SK-N-SH (cell line): Measurements from ENCODE around the gene SIRPB1. TPM values are rescaled to one million over a fixed set of nuclear protein-coding genes. Genes with fewer than 3 reads are reported as not detected.
A peak's percentile ranks its signal among the peaks of the same experiment; 100 is the strongest.

Experiments
- CTCF ChIA-PET: fragments of 300-600, 350-600 bp; formaldehyde crosslinking; extraction: SDS; loops from one replicate; lab custom pipeline; 2021; lab: Yijun Ruan, JAX
- POLR2A ChIA-PET: fragments of 350-600 bp; sonication (Branson Sonifier 250); formaldehyde crosslinking; extraction: SDS; loops from one replicate; lab custom pipeline; 2020; ENCODE audit warnings: antibody characterized with exemption, inconsistent platforms; lab: Yijun Ruan, JAX
- DNase-seq: peaks from one replicate; pipeline ENCODE4 v3.0.0; 2012
- H2AFZ ChIP-seq: fragments of 200-600 bp; sonication (generic); 2 replicates; pipeline ENCODE4 v1.8.1; 2016; ENCODE audit warnings: antibody characterized with exemption, mild to moderate bottlenecking, low read depth
- H3F3A ChIP-seq: fragments of 200-600 bp; sonication (generic); replicated peaks from 2 replicates; pipeline ENCODE3; 2016; ENCODE audit warnings: antibody characterized with exemption, mild to moderate bottlenecking; ENCODE audit not compliant: insufficient read depth
- H3K27ac ChIP-seq, 2 experiments: fragments of 200-500 bp in 1 of 2; fragments of 200-600 bp in 1 of 2; sonication (Bioruptor generic) in 1 of 2; sonication (generic), shearing (Covaris generic) in 1 of 2; 2 replicates each; pipeline versions ENCODE4 v1.5.1 to v1.6.1; 2014 to 2016; ENCODE audit warnings: low read depth in 2 of 2, inconsistent platforms in 1 of 2, low read length in 1 of 2, mild to moderate bottlenecking in 1 of 2, mixed read lengths in 1 of 2
- H3K27me3 ChIP-seq: fragments of 200-600 bp; sonication (generic), shearing (Covaris generic); 2 replicates; pipeline ENCODE4 v1.6.1; 2016; ENCODE audit warnings: mixed run types; ENCODE audit not compliant: insufficient read depth
- H3K36me3 ChIP-seq, 2 experiments: fragments of 200-500 bp in 1 of 2; fragments of 200-600 bp in 1 of 2; sonication (Bioruptor generic) in 1 of 2; sonication (generic) in 1 of 2; replicated peaks in 1 of 2; 2 replicates each; pipeline versions ENCODE3 to v1.5.1; 2014 to 2016; ENCODE audit warnings: low read length in 1 of 2, mild to moderate bottlenecking in 1 of 2; ENCODE audit not compliant: insufficient read depth in 2 of 2, control insufficient read depth in 1 of 2
- H3K4me1 ChIP-seq, 2 experiments: fragments of 200-500 bp in 1 of 2; fragments of 200-600 bp in 1 of 2; sonication (Bioruptor generic) in 1 of 2; sonication (generic), shearing (Covaris generic) in 1 of 2; 2 replicates each; pipeline versions ENCODE4 v1.5.1 to v1.6.1; 2014 to 2016; ENCODE audit warnings: low read depth in 1 of 2, low read length in 1 of 2, mixed run types in 1 of 2; ENCODE audit not compliant: insufficient read depth in 2 of 2, control insufficient read depth in 1 of 2
- H3K4me2 ChIP-seq: fragments of 200-600 bp; sonication (generic), shearing (Covaris generic); 2 replicates; pipeline ENCODE4 v1.6.1; 2017; ENCODE audit warnings: mixed run types
- H3K4me3 ChIP-seq, 2 experiments: fragments of 200-500 bp in 1 of 2; fragments of 200-600 bp in 1 of 2; sonication (Bioruptor generic) in 1 of 2; sonication (generic), shearing (Covaris generic) in 1 of 2; 2 replicates each; pipeline versions ENCODE4 v1.5.1 to v1.8.1; 2014 to 2016; ENCODE audit warnings: low read depth in 2 of 2, inconsistent platforms in 1 of 2, low read length in 1 of 2, mild to moderate bottlenecking in 1 of 2, mixed read lengths in 1 of 2, moderate library complexity in 1 of 2
- H3K79me2 ChIP-seq: fragments of 200-600 bp; sonication (generic); 2 replicates; pipeline ENCODE4 v1.8.1; 2017; ENCODE audit warnings: mild to moderate bottlenecking; ENCODE audit not compliant: insufficient read depth
- H3K9ac ChIP-seq: fragments of 200-600 bp; sonication (generic); 2 replicates; pipeline ENCODE4 v1.6.1; 2017; ENCODE audit warnings: mixed run types
- H3K9me2 ChIP-seq: fragments of 200-600 bp; sonication (generic); 2 replicates; pipeline ENCODE4 v1.6.1; 2017; ENCODE audit warnings: mixed run types
- H3K9me3 ChIP-seq: fragments of 200-600 bp; sonication (generic); 2 replicates; pipeline ENCODE4 v1.6.1; 2017; ENCODE audit warnings: mixed run types, mild to moderate bottlenecking, moderate library complexity
- H4K20me1 ChIP-seq: fragments of 200-600 bp; sonication (generic); 2 replicates; pipeline ENCODE4 v1.6.1; 2017; ENCODE audit warnings: mild to moderate bottlenecking, mixed run types; ENCODE audit not compliant: insufficient read depth
- CHD2 ChIP-seq: fragments of 150-350 bp; IDR thresholded peaks from 2 replicates; pipeline ENCODE4 v1.6.1; 2018; ENCODE audit warnings: low read length; ENCODE audit not compliant: partially characterized antibody
- ELF1 ChIP-seq: IDR thresholded peaks from 2 replicates; pipeline ENCODE4 v1.4.0; 2012
- EZH2phosphoT487 ChIP-seq: fragments of 200-600 bp; sonication (generic); IDR thresholded peaks from 2 replicates; pipeline ENCODE4 v1.6.1; 2017; ENCODE audit warnings: low read depth, mixed run types, mild to moderate bottlenecking, antibody characterized with exemption, moderate library complexity, borderline replicate concordance
- FOXM1 ChIP-seq: IDR thresholded peaks from 2 replicates; pipeline ENCODE4 v1.4.0; 2012; ENCODE audit warnings: low read depth, mild to moderate bottlenecking
- MEF2A ChIP-seq: IDR thresholded peaks from 2 replicates; pipeline ENCODE4 v1.4.0; 2012; ENCODE audit warnings: low read depth, borderline replicate concordance
- MXI1 ChIP-seq: IDR thresholded peaks from 2 replicates; pipeline ENCODE4 v1.6.1; 2012; ENCODE audit warnings: mild to moderate bottlenecking, low read depth, low read length, improper control_type of control experiment
- NFIC ChIP-seq: IDR thresholded peaks from 2 replicates; pipeline ENCODE4 v1.4.0; 2012; ENCODE audit warnings: borderline replicate concordance
- POLR2AphosphoS5 ChIP-seq: IDR thresholded peaks from 2 replicates; pipeline ENCODE4 v1.6.1; 2012; ENCODE audit warnings: low read depth, low read length
- RAD21 ChIP-seq: IDR thresholded peaks from 2 replicates; pipeline ENCODE4 v1.6.1; 2012; ENCODE audit warnings: mild to moderate bottlenecking, low read length
- TAF1 ChIP-seq: IDR thresholded peaks from 2 replicates; pipeline ENCODE4 v1.6.1; 2012; ENCODE audit warnings: low read depth, mild to moderate bottlenecking, low read length, moderate library complexity, borderline replicate concordance
- TEAD4 ChIP-seq: IDR thresholded peaks from 2 replicates; pipeline ENCODE4 v1.4.0; 2012; ENCODE audit warnings: mild to moderate bottlenecking, borderline replicate concordance; ENCODE audit not compliant: insufficient read depth
- YY1 ChIP-seq: IDR thresholded peaks from 2 replicates; pipeline ENCODE4 v1.4.0; 2012; ENCODE audit warnings: low read depth, mild to moderate bottlenecking
- WGBS: methylation state at CpG from one replicate; pipeline ENCODE4 v1.1.6; 2017; ENCODE audit warnings: low lambda C conversion rate; 5-methylcytosine and 5-hydroxymethylcytosine counted together
- polyA plus RNA-seq, 3 experiments: library from polyadenylated mRNA; depleted of rRNA; stranded (reverse); fragments of >200 nt; gene quantifications; 2 replicates each; pipeline ENCODE4 v1.2.3, GENCODE V29; 2012
- TF ChIP-seq, protein P1 (sequence below): fragments of 200-600 bp; sonication (generic); IDR thresholded peaks from 2 replicates; pipeline ENCODE4 v1.6.1; 2017; ENCODE audit warnings: antibody characterized with exemption, mild to moderate bottlenecking, moderate library complexity
- TF ChIP-seq, protein P2 (sequence below): IDR thresholded peaks from 2 replicates; pipeline ENCODE4 v1.4.0; 2012; ENCODE audit warnings: low read depth
- TF ChIP-seq, protein P3 (sequence below): IDR thresholded peaks from 2 replicates; pipeline ENCODE4 v1.6.1; 2012; ENCODE audit warnings: mild to moderate bottlenecking, low read depth, low read length, moderate library complexity

The SIRPB1 gene
- polyA plus RNA-seq, 1 of the 3 experiments (the other 2 are of a cell fraction) = 0.53 TPM

DNA sequence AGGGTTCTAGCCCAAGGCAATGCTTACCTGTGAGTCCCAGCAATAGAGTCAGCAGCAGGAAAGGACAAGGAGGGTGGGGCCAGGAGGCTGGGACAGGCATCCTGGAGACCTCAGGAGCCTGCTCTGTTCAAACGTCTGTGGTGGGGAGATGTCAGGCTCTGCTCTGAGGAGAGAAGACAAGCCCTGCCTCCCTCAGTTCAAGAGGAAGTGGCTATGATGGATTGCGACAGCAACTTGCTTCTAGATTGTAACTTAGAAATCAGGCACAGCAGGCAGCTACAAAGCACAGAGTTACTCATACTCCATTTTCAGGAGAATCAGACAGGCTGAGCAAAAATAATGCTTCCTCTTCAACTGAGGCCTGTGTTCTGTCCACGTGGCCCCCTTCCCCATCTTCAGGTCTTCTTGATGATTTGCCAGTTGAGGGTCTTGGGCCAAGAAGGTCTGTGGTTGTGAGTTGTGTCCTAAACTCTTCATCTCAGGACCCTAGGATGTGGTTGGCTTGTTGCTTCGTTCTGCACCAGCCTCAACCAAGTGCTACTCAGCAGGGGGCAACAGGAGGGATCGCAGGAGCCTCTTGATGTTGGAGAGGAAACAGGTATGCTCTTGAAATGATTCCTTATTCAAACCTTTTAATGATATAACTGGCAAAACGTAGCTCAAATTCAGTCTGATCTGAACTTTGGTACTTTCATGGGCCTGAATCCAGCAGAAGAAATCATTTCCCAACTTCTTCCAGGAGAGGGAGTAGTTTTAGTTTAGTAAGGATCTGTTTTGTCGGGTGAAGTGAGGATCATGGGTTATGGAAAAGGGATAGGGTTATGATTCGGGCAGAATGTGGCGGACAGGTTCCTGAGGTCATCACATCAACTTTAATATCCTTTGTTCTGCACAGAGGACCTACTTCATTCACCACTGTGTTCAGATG, 31.0 kb downstream of the SIRPB1 start:
- H3F3A ChIP-seq = no peaks in the 10 kb centered on the region
- POLR2A ChIA-PET = no interaction called here
- no peak overlapping the region for H2AFZ ChIP-seq
- no peaks in the 10 kb centered on the region for H3K4me1 ChIP-seq
- H3K4me2 ChIP-seq = no peak overlapping the region
- no peaks in the 10 kb centered on the region for H3K9me2 ChIP-seq
- H3K79me2 ChIP-seq = no peaks in the 10 kb centered on the region
- TF ChIP-seq TAF1 = no peak
- TF ChIP-seq, protein P1, sequence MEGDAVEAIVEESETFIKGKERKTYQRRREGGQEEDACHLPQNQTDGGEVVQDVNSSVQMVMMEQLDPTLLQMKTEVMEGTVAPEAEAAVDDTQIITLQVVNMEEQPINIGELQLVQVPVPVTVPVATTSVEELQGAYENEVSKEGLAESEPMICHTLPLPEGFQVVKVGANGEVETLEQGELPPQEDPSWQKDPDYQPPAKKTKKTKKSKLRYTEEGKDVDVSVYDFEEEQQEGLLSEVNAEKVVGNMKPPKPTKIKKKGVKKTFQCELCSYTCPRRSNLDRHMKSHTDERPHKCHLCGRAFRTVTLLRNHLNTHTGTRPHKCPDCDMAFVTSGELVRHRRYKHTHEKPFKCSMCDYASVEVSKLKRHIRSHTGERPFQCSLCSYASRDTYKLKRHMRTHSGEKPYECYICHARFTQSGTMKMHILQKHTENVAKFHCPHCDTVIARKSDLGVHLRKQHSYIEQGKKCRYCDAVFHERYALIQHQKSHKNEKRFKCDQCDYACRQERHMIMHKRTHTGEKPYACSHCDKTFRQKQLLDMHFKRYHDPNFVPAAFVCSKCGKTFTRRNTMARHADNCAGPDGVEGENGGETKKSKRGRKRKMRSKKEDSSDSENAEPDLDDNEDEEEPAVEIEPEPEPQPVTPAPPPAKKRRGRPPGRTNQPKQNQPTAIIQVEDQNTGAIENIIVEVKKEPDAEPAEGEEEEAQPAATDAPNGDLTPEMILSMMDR = peak; percentile 36
- no peaks in the 10 kb centered on the region for H4K20me1 ChIP-seq
- 34% methylated on average over 6 of the region's 9 CpGs for WGBS
- no peak overlapping the region for H3K4me3 ChIP-seq
- H3K9ac ChIP-seq = no peak overlapping the region
- no peaks in the 10 kb centered on the region for H3K27me3 ChIP-seq
- peak; percentile 4 for DNase-seq
- CTCF ChIA-PET = interaction anchor here (1.0 to 1.7 kb wide), 2 partner anchors 10 to 188 kb away, joined by 3 to 4 read pairs; no protein-coding TSS in a partner anchor
- H3K36me3 ChIP-seq = no peaks in the 10 kb centered on the region
- H3K27ac ChIP-seq = no peak overlapping the region
- no peaks in the 10 kb centered on the region for H3K9me3 ChIP-seq

DNA sequence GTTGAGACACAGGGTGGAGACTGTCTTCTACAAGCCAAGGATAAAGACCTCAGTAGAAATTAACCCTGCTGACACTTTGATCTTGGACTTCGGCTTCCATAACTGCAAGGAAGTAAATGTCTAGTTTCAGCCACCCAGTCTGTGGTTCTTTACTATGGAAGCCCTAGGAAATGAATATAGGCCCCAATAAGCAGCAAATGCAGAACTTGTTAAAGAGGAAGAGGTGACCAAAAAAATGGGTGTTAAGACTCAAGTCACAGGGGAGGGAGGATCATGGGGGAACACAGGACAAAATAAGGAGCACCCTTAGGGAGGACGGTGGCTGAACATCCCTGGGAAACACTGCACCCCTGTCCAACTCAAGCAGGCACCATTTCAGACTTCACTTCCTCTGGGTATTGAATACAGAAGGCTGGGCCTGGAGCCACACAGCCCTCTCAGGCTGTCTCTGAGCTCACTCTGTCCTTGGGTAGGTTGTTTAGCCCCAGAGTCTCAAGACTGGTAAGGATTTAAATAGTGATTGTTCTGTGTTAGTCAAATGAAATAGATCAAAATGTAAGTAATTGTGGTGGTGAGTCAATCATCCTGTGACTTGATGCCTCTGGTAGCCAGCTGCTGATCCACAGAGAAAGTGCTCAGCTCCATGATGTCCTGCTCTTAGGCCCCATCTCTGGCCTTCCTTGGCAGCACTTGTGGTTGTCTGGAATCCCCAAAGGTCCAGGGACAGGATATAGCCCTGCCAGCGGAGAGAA, 31.9 kb downstream of the SIRPB1 start:
- ChIA-PET CTCF (no interaction called here), POLR2A (no interaction called here)
- no peak overlapping the region for H3K9ac ChIP-seq
- H3K36me3 ChIP-seq = no peaks in the 10 kb centered on the region
- no peaks in the 10 kb centered on the region for H4K20me1 ChIP-seq
- 30% methylated on average over 2 of the region's 3 CpGs for WGBS
- H3K27me3 ChIP-seq = no peaks in the 10 kb centered on the region
- TF ChIP-seq, protein P2, sequence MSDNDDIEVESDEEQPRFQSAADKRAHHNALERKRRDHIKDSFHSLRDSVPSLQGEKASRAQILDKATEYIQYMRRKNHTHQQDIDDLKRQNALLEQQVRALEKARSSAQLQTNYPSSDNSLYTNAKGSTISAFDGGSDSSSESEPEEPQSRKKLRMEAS = no peak
- no peak for TF ChIP-seq MXI1
- TF ChIP-seq, protein P3, sequence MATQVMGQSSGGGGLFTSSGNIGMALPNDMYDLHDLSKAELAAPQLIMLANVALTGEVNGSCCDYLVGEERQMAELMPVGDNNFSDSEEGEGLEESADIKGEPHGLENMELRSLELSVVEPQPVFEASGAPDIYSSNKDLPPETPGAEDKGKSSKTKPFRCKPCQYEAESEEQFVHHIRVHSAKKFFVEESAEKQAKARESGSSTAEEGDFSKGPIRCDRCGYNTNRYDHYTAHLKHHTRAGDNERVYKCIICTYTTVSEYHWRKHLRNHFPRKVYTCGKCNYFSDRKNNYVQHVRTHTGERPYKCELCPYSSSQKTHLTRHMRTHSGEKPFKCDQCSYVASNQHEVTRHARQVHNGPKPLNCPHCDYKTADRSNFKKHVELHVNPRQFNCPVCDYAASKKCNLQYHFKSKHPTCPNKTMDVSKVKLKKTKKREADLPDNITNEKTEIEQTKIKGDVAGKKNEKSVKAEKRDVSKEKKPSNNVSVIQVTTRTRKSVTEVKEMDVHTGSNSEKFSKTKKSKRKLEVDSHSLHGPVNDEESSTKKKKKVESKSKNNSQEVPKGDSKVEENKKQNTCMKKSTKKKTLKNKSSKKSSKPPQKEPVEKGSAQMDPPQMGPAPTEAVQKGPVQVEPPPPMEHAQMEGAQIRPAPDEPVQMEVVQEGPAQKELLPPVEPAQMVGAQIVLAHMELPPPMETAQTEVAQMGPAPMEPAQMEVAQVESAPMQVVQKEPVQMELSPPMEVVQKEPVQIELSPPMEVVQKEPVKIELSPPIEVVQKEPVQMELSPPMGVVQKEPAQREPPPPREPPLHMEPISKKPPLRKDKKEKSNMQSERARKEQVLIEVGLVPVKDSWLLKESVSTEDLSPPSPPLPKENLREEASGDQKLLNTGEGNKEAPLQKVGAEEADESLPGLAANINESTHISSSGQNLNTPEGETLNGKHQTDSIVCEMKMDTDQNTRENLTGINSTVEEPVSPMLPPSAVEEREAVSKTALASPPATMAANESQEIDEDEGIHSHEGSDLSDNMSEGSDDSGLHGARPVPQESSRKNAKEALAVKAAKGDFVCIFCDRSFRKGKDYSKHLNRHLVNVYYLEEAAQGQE = no peak
- TF ChIP-seq TEAD4 = no peak
- TF ChIP-seq YY1 = no peak
- TF ChIP-seq CHD2 = no peak
- TF ChIP-seq NFIC = no peak
- no peak for TF ChIP-seq ELF1
- no peak for TF ChIP-seq MEF2A
- no peak for TF ChIP-seq RAD21
- TF ChIP-seq, protein P1 = no peak
- TF ChIP-seq EZH2phosphoT487 = no peak
- TF ChIP-seq FOXM1 = no peak
- TF ChIP-seq POLR2AphosphoS5 = no peak
- H3K4me2 ChIP-seq = no peak overlapping the region
- no peak overlapping the region for H3K4me3 ChIP-seq
- H3K27ac ChIP-seq = no peak overlapping the region
- H3F3A ChIP-seq = no peaks in the 10 kb centered on the region
- no peaks in the 10 kb centered on the region for H3K79me2 ChIP-seq
- DNase-seq = no peak
- no peaks in the 10 kb centered on the region for H3K9me2 ChIP-seq
- H2AFZ ChIP-seq = no peak overlapping the region
- no peaks in the 10 kb centered on the region for H3K4me1 ChIP-seq
- no peaks in the 10 kb centered on the region for H3K9me3 ChIP-seq
